GM12865 (cell line): Measurements from ENCODE around the gene JAZF1.

ENCODE experiments used
- DNase-seq: peaks from one replicate; pipeline ENCODE4 v3.0.0; 2010; ENCODE audit warnings: low read depth
- H3K4me3 ChIP-seq: 2 replicates; pipeline ENCODE4 v1.5.1; 2011; ENCODE audit warnings: mild to moderate bottlenecking, low read depth, low read length, control low read depth
- TF ChIP-seq, protein P1 (sequence below): IDR thresholded peaks from 2 replicates; pipeline ENCODE4 v1.5.1; 2011; ENCODE audit warnings: low read length, control low read depth, low read depth, inconsistent platforms; ENCODE audit not compliant: insufficient read depth; ENCODE audit errors: missing control alignments

Gene JAZF1

DNA sequence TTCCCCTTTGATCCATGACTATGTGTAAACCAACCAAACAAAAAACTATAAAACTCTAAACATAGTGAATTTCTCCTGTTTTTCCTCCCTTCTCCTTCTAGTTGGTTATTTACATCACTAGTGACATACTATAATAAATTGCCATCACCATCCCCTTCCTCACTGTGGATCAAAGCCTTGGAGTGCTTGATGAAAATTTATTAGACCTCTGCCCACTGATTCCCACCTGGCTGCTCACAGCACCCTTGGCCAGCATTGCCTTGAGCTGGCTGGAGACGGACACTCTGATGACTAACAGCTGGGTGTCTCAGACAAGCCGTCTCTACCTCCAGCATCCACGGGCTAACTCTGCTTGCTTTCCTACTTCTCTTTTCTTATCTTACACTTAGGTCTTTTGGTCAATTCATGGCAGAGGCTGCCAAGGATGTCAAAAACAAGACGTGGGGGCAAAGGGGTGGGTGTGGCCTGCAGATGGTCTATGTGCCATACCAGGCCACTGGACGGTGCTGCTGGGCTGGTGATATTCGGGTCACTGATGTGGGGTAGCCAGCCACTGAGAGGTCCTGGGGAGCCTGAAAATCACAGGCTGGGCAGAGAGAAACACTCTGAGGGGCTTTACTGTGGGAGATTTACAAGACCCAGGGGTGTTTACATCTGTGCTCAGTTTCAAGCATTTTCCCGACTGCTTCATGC lies 232.9 kb downstream of the JAZF1 start:
- DNase-seq = no peak
- H3K4me3 ChIP-seq = no peak overlapping the region
- TF ChIP-seq, protein P1, sequence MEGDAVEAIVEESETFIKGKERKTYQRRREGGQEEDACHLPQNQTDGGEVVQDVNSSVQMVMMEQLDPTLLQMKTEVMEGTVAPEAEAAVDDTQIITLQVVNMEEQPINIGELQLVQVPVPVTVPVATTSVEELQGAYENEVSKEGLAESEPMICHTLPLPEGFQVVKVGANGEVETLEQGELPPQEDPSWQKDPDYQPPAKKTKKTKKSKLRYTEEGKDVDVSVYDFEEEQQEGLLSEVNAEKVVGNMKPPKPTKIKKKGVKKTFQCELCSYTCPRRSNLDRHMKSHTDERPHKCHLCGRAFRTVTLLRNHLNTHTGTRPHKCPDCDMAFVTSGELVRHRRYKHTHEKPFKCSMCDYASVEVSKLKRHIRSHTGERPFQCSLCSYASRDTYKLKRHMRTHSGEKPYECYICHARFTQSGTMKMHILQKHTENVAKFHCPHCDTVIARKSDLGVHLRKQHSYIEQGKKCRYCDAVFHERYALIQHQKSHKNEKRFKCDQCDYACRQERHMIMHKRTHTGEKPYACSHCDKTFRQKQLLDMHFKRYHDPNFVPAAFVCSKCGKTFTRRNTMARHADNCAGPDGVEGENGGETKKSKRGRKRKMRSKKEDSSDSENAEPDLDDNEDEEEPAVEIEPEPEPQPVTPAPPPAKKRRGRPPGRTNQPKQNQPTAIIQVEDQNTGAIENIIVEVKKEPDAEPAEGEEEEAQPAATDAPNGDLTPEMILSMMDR = no peak

DNA sequence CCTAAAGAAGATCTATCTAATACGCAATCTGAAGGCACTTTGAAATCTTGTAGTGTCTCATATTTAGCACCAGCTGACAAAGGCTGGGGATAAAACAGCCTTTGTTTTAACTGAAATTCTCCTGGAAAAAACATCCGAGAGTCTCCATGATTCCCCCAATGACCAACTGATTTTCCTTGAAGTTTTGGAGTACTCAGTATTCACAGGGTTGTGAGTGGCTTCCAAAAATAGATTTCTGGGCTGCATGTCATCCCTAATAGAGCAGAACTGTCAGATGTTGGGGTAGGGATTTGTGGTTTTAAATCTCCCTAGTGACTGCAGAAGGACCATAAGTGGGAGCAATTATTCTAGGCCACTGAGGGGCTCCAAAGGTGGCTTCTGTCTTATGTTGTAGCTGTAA lies 234.2 kb downstream of the JAZF1 start:
- TF ChIP-seq, protein P1 = no peak
- no peak for DNase-seq
- no peak overlapping the region for H3K4me3 ChIP-seq

DNA sequence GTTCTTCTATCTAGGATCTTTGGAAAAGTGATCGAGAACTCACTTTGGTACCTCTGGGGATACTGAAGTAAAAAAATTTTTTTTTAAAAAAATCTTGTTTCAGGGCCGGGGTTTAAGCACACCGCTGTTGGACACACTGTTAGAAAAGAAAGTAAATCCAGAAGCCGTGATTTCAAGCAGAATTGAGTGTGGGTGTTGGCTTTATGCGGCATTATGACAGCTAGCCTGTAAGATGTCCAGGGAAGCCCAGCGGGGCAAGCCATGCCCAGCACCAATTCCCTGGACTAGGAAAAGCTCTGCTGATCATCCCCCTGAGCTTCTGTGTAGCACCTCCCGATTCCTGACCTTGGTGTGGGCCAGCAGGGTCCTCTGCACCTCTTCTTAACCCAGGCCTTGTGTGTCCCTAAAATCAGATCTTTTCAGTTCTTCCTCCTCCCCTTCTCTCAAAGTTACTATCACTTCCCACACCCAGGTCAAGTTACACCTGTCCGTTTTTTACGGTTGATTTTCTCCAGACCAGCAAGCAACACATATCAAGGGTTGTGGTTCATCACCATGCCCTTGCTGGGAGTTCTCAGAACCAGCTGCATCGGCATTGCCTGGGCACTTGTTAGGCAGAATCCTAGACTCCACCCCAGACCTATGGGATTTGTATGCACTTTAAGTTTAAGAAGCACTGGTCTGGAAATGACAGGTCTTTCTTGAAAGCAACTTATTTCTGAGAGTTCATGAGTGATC lies 235.4 kb downstream of the JAZF1 start:
- TF ChIP-seq, protein P1 = no peak
- DNase-seq = no peak

DNA sequence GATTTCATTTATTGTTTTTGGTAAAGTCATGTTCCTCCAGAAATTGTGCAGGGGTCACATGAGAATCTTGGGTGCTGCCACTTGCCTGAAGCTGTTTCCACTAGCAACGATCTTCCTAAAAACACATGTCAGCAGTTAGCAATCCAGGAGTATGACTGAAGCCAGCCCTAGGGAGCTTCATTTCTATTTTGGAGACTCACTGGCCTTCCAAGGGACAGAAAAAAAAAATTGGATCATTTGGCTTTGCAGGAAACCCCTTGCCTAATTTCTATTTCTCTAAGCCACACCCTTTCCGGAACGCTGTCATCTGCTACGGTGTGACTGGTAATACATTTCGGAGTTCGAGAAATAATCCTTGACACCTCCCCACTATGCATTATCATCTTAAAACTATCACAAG lies 236.0 kb downstream of the JAZF1 start:
- H3K4me3 ChIP-seq = no peak overlapping the region
- DNase-seq = no peak

More for the DNA sequence above, 235.4 kb downstream of the JAZF1 start:
- no peak overlapping the region for H3K4me3 ChIP-seq

DNA sequence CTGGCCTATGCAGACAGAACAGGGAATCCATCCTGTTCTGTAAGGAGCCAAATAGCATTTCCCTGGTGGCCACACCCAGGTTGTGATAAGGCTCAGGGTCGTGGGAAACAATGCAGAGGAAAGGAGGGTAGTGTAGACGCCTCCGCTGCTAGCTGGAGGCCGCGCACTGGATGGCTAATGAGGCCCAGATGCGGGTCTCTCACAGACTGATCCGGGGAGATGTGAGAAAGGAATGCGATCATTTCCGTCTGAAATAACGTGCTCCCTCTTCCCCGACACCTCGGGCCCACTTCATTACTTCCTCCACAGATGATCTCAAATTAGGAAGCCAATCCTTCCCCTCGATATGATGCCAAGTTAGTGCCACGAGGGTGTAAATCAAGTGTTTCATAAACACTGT lies 237.4 kb downstream of the JAZF1 start:
- no peak for DNase-seq
- TF ChIP-seq, protein P1 = no peak
- H3K4me3 ChIP-seq = no peak overlapping the region

More for the DNA sequence above, 236.0 kb downstream of the JAZF1 start:
- TF ChIP-seq, protein P1 = no peak

DNA sequence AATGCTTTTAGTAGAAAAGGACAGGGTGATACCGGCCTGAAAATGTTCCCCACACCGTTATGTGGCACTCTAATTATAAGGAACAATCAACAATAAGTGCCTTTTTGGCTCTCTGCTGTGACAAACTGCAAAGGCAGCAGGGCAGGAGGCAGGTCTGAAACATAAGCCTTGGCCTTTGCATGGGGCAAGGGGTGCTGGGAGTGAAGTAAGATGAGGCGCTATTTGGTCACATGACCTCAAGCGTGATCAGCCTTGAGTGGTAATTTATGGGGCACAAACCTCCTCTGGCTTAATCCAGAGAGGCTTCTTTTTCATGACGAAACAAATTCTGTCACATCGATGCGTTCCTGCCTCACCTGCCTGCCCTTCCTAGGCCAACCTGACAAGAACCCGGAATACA lies 237.9 kb downstream of the JAZF1 start:
- DNase-seq = no peak
- TF ChIP-seq, protein P1 = no peak
- no peak overlapping the region for H3K4me3 ChIP-seq
